NCI-H2196 treated with DMSO at 0.1 percent for 48 hours (cell line): ENCODE measurements around the gene APMAP.

Source experiments
- DNase-seq: peaks from one replicate; lab custom pipeline; 2025; ENCODE audit not compliant: unreplicated experiment; lab: John Stamatoyannopoulos, UW

APMAP gene

GRCh38 chr20:24992487-24993205 lies at the start of gene APMAP:
APMAP (minus strand) TSS chr20:24992751; CDS start chr20:24992688, 63 bp downstream.
- peak; percentile 91 for DNase-seq

GRCh38 chr20:25041813-25042530 lies 49.4 kb upstream of the APMAP start:
- DNase-seq, result no peak

DNA sequence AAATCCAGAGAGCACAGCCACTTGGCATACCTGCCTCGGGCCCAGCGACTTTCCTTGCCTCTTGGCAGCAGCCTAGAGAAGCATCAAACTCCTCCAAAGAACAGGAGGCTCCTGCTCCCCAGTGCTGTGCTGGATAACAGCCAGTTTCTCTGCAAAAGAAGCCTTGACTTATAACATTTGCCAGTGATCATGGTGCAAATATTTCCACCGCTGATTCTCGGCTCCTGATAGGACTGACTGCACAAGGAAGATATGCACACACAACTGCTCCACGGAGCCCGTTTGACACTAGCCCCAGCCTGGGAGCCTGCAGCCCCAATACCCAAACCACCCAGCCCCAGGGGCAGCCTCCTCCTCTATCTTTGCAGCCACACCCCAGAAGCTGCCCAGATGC lies 47.9 kb upstream of the APMAP start:
- DNase-seq, result no peak

DNA sequence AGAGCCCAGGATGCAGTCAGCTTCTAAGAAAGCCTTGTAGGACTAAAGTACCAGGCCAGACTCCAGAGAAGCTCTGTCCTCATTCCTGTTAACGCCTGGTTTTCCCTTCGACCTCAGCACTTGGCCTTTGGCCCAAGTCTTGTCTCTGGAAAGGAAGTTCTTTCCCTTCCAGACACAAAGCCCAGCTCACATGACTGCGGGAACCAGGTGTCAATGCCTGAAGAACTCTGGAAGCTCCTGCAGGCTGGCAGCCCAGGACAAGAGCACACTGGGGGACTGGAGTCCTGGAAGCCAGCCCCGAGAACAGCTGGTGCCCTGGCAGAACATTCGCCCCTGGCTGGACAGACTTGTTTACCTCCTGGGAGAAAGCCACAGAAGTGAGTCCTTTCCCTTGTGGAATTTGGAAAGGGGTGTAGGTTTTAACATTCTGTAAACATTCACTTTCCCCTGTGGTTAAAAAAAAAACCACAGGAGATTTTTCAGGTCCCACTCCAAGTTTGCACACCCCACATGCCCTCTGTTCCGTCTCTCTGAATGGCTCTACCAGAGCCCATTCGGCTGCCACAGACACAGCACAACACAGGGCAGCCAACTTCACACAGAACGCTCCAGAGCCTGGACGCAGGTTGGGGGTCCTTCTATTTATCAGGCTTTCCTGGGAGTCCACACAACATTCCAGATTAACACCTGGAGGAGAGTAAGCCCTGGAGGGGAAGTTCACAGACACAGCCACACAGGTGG lies 47.3 kb upstream of the APMAP start:
- DNase-seq, result peak; percentile 86

DNA sequence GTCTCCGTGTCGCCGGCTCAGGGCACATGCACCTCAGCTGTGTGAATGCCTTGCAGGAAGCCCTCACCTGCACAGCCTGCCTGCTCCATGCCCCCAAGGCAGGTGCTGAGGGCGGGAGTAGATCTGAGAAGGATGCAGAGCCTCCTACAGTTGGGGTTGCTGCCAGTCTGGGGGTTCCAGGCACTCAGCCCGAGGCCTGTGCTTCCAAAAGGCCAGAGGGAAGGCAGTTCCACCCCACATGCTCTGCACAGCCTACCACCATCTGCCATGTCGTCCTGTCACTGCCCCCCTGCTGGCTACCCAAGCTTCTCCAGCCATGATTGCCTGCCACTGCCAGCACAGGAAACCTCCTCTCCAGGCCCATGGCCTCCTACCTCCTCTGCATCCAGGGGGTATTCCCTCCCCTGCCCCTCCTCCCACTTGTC lies 46.1 kb upstream of the APMAP start:
- no peak for DNase-seq

DNA sequence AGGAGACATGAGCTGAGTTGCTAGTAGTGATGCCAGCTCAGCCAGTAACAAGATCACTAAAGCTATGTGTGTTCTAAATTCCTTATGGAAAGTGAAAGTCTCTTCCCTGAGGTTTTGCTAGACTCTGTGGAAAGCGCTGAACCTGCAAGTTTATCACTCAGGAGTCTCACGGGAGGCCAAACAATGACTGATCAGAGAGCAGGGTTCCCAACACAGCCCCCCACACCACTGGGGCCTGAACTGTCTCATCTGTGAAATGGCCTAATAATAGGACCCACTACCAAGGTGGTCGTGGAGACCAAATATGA lies 45.5 kb upstream of the APMAP start:
- DNase-seq, result no peak

DNA sequence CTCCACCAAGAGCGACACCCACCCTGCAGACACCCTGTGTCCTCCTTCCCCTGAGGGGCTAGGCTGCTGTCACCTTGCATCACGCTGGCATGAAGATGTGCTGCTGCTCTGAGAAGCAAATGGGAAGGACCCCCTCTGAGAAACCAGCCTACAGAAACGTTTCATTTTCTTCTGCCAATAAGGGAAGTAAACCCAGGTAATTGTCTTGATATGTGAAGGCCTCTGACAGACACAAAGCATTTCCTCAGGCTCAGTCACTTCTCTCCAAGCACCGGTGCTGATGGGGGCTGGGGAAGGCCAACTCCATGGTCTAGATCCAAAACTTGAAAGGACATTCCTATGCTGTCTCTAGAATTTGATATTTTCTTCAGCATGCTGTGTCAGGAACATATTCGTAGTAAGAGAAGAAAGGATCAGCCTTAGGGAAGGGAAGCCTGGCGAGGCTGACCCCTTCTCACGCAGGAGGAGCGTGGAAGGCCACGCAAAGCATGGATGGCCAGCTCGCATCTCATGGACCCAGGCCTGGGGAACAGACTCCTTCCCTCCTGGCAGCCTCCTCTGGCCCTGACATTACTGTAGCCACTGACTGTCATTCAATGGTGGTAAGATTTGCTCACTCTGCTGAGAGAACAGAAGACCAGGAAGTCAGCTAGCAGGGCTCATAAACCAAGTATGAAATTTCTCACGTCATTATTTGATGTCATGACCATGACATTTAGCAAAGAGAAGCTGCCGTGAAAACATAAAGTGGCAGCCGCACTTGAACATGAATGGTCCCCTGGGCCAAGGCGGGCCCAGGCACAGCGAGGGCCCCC lies 44.9 kb upstream of the APMAP start:
- DNase-seq, result no peak

DNA sequence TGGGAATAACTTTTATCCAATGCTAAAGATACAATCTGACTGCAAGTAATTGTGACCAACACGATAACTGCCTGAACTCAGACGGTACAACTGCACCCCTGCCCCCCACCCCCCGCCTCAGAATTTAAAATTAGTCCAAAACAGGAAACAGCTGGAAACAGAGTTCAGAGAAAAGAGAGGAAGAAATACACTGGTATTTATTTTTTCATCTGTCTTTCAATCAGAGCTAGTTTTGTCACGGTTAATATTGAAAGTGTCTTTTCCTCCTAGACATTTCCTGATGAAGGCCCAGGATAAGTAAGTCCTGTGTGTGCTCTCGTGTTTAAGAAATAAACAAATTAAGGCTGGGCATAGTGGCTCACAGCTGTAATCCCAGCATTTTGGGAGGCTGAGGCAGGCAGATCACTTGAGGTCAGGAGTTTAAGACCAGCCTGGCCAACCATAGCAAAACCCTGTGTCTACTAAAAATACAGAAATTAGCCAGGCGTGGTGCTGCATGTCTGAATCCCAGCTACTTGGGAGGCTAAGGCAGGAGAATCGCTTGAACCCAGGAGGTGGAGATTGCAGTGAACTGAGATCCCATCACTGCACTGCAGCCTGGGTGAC lies 43.9 kb upstream of the APMAP start:
- no peak for DNase-seq

DNA sequence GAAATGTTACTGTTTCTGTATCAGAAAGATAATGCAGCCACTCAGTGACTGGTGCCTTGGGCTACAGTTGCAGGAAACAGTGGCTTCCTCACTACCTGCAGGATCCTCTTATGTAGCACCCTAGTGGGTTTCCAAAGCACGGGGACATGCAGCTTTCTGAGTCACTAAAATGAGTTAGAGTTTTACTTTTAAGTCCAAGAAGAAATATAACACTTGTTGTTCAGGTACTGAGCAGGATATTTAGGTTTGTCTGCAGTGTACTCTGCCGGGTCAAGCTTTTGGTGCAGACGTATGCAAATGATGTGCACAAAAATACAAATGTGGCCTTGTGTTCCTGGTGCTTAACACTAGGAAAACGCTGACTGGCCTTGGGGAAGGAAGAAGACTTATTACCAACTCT lies 43.4 kb upstream of the APMAP start:
- no peak for DNase-seq

- DNase-seq, result no peak
These were observed 41.4 kb upstream of the APMAP start for GRCh38 chr20:25033924-25034300.

GRCh38 chr20:25033265-25033923 lies 40.8 kb upstream of the APMAP start:
- no peak for DNase-seq

DNA sequence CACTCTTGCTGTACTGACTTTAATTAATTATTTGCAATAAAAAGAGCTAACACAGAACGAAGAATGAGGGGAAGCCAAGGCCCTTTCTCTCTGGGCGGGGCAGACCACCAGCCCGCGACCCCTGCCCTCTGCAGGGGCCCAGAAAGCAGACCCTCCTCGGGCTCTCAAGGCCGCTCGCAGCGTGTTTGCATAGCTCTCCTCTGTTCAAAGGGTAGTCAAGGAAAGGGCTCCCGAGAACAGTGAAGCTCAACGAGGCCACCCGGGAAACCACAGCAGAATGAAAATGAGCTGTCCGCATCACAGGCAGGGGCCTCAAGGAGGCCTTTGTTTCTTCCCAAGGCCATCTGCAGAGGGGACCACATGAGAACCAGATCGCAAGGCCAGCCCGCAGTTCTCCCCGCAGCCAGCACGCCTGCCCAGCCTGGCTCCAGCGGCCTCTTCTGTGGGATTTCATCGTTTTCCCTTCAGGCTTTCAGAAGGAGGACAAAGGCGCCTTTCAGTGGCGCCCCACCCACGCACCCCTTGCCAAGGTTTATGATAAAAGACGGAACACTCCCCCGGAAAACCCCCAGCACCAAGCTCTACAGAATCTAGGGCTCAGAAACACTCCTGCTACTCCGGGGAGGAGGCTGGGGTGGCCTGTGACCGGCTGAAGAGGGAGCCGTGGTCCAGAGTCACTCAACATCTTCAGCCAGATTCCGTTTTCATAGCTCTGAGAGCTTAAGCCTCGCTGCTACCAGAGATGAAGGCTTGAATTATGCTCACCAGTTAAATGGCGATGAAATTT lies 40.1 kb upstream of the APMAP start:
- no peak for DNase-seq

DNA sequence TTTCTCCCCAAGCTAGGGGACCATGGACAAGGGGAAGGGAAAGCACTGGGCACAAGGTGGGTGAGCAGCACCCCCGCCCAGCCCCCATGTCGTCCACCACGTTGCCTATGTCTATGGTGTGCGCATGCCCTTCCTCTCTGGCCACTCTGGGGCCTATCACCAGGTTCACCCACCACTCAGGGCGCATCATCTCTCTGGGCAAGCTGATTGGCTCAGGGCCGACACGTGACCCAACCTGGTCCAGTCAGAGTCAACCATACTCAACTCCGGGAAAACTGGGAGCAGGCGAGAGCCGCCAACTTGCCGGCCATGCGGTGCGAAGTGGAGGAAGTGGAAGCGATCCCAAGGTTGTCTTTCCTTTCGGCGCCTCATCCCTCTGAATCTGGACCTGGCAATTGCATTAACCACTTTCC lies 39.5 kb upstream of the APMAP start:
- DNase-seq, result no peak

DNA sequence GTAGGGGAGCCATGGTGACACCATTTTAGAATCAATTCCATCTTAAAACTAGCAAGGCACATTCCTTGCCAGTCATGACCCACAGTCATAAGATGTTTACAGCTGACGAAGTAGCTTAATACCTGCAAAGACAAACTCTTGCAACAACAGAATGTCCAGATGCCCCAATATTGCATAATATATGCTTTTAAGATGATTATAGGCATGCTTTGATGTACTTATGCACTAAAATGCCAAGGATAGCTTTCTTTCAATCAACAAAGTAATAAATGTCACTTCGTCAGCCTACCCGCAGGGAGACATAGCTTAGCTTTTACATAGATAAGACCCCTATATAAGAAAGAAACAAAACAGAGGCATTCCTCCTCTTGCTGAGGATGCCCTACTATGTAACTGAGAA lies 38.7 kb upstream of the APMAP start:
- no peak for DNase-seq

DNA sequence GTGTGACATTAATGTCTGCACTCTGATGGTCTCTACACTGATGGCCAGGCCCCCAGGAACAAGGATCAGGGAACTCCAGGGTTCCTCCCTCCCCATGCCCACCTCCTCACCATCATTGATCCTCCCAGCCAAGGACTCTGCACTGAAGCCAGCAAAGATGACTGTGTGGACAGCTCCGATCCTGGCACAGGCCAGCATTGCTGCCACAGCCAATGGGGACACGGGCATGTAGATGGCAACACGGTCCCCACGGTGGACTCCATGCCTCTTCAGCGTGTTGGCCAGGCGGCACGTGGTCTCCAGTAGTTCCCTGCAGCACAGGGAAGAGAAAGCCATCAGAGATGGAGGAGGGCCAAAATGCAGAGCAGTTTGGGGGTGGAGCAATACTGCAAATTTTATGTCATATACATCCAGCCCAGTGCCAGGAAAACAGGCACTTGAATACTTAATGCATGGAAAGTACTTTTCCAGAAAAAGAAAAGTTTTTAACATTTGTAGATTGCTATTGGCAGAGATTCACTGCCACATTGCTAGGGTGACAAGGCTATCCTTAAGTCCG lies 38.2 kb upstream of the APMAP start:
- no peak for DNase-seq

- no peak for DNase-seq
These were observed 37.6 kb upstream of the APMAP start for GRCh38 chr20:25030007-25030648.

- DNase-seq, result no peak
These were observed 33.5 kb upstream of the APMAP start for GRCh38 chr20:25025986-25026605.

DNA sequence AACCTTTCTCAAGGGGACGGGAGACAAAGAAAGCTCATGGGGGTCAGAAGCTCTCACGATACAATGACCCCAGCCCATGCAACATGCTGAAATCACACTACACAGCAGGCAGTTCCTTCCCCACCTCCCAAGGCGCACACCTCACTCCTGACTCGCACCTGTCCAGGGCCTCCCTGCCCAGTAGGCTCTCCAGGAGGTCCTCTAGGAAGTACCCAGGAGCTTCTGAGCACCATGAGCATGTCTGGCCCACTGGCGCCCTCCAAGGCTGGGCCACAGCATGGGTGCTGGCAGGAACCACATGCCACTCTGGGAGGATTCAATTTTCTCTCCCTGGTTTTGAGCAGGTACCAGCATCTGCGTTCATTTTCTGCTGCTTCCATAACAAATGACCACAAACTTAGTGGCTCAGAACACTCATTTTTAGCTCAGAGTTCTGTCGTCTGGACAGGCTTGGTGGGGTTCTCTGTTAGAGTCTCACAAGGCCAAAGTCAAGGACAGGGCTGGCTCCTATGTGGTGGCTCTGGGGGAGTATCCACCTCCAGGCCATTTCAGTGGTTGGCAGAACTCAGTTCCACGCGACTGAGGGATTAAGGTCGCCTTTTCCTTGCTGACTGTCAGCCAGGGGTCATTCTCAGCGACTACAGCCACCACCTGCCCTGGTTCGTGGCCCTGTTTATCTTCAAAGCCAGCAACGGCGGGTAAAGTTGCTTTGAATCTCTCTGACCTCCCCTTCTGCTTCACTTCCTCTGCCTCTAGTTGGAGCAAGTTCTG lies 32.7 kb upstream of the APMAP start:
- DNase-seq, result no peak
